ENCODE data around the gene SLMAP.

SLMAP gene

DNA sequence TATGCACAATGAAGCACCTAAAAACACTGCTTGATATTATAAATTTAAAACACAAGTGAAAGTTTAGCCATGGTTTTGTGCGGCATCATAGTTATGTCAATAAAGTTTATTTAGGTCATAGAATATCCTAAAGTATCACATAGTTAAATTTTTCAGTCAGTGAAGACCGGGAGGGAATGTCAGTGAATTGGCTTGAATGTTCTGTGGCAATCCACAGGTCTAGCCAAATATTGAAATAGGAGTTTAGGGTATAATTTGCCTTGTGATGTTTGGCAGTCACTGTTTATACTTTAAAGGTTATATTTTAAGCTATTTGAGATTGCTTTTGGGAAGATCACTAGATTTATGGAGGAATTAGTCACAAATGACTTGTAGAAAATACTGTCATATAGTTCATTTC, 172.4 kb downstream of the SLMAP start:
- WGBS (ENCODE audit: insufficient coverage, insufficient read length), result no CpG with 5 or more reads among the region's 2 CpGs
- Histone ChIP-seq H3K36me3 (ENCODE audit: control insufficient read depth, insufficient read depth, low read length) (no peaks in the 10 kb centered on the region; the same call in 1 of the 2 replicates), H3K27ac (ENCODE audit: low read length) (no peak overlapping the region), H3K27me3 (ENCODE audit: control insufficient read depth, insufficient read depth, low read length) (no peaks in the 10 kb centered on the region), H3K4me3 (ENCODE audit: low read length) (no peak overlapping the region), H3K4me1 (ENCODE audit: control insufficient read depth, insufficient read depth, low read length) (no peaks in the 10 kb centered on the region), H3K9me3 (ENCODE audit: control insufficient read depth, insufficient read depth, low read length) (no peaks in the 10 kb centered on the region)
- no peak for DNase-seq (ENCODE audit: low read depth, low spot score)

- no peaks in the 10 kb centered on the region for H3K9me3 ChIP-seq (ENCODE audit: control insufficient read depth, insufficient read depth, low read length)
- no peaks in the 10 kb centered on the region for H3K36me3 ChIP-seq (ENCODE audit: control insufficient read depth, insufficient read depth, low read length)
- H3K4me3 ChIP-seq (ENCODE audit: low read length), result no peak overlapping the region
- DNase-seq (ENCODE audit: low read depth, low spot score), result no peak
- H3K27me3 ChIP-seq (ENCODE audit: control insufficient read depth, insufficient read depth, low read length), result no peaks in the 10 kb centered on the region
- WGBS (ENCODE audit: insufficient coverage, insufficient read length), result no CpG with 5 or more reads among the region's 2 CpGs
- H3K27ac ChIP-seq (ENCODE audit: low read length), result no peak overlapping the region
- H3K4me1 ChIP-seq (ENCODE audit: control insufficient read depth, insufficient read depth, low read length), result no peaks in the 10 kb centered on the region
Observed at GRCh38 chr3:57929988-57930387, 173.9 kb downstream of the SLMAP start.

- no peak overlapping the region for H3K27ac ChIP-seq (ENCODE audit: low read length)
- no peak for DNase-seq (ENCODE audit: low read depth, low spot score)
- H3K36me3 ChIP-seq (ENCODE audit: control insufficient read depth, insufficient read depth, low read length), result no peaks in the 10 kb centered on the region
- H3K27me3 ChIP-seq (ENCODE audit: control insufficient read depth, insufficient read depth, low read length), result no peaks in the 10 kb centered on the region
- no peaks in the 10 kb centered on the region for H3K4me1 ChIP-seq (ENCODE audit: control insufficient read depth, insufficient read depth, low read length)
- no peaks in the 10 kb centered on the region for H3K9me3 ChIP-seq (ENCODE audit: control insufficient read depth, insufficient read depth, low read length)
- WGBS (ENCODE audit: insufficient coverage, insufficient read length), result no CpG with 5 or more reads among the region's 2 CpGs
- no peak overlapping the region for H3K4me3 ChIP-seq (ENCODE audit: low read length)
Observed at GRCh38 chr3:57933602-57934001, 177.5 kb downstream of the SLMAP start.

GRCh38 chr3:57934373-57934772, 178.3 kb downstream of the SLMAP start:
- Histone ChIP-seq H3K9me3 (ENCODE audit: control insufficient read depth, insufficient read depth, low read length) (no peaks in the 10 kb centered on the region), H3K27me3 (ENCODE audit: control insufficient read depth, insufficient read depth, low read length) (no peaks in the 10 kb centered on the region), H3K27ac (ENCODE audit: low read length) (no peak overlapping the region), H3K4me3 (ENCODE audit: low read length) (no peak overlapping the region), H3K36me3 (ENCODE audit: control insufficient read depth, insufficient read depth, low read length) (no peaks in the 10 kb centered on the region), H3K4me1 (ENCODE audit: control insufficient read depth, insufficient read depth, low read length) (no peaks in the 10 kb centered on the region)
- WGBS (ENCODE audit: insufficient coverage, insufficient read length), result no CpG with 5 or more reads among the region's 7 CpGs
- DNase-seq (ENCODE audit: low read depth, low spot score), result no peak

DNA sequence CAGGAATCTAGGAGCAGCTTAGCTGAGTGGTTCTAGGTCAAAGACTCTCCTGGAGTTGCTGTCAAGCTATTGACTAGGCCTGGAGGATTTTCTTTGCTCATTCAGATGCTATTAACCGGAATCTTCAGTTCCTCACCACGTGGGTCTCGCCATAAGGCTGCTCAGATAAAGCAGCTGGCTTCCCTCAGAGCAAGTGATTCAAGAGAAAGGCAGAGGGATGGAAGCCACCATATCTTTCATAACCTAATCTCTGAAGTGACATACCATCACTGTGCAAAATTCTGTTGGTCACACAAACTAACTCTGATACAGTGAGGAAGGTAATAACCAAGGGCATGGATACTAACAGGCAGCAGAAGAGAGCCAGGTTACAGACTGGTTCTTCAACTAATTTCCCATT, 179.4 kb downstream of the SLMAP start:
- Histone ChIP-seq H3K4me1 (ENCODE audit: control insufficient read depth, insufficient read depth, low read length) (no peaks in the 10 kb centered on the region), H3K4me3 (ENCODE audit: low read length) (no peak overlapping the region), H3K36me3 (ENCODE audit: control insufficient read depth, insufficient read depth, low read length) (no peaks in the 10 kb centered on the region), H3K27me3 (ENCODE audit: control insufficient read depth, insufficient read depth, low read length) (no peaks in the 10 kb centered on the region), H3K27ac (ENCODE audit: low read length) (no peak overlapping the region), H3K9me3 (ENCODE audit: control insufficient read depth, insufficient read depth, low read length) (no peaks in the 10 kb centered on the region)
- no peak for DNase-seq (ENCODE audit: low read depth, low spot score)
- no CpG with 5 or more reads among the region's 3 CpGs for WGBS (ENCODE audit: insufficient coverage, insufficient read length)

DNA sequence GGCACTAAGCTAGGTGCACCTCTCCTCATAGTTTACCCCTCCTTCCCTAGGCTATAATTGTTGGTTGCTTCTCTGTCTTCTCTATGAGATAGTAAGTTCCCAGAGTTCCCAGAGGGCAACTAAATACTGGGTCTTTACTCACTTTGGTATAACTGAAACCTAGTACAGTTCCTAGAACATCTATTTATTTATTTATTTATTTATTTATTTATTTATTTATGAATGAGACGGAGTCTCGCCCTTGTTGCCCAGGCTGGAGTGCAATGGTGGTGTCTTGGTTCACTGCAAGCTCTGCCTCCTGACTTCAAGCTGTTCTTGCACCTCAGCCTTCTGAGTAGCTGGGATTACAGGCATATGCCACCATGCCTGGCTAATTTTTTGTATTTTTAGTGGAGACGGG, 181.0 kb downstream of the SLMAP start:
- Histone ChIP-seq H3K36me3 (ENCODE audit: control insufficient read depth, insufficient read depth, low read length) (no peaks in the 10 kb centered on the region), H3K9me3 (ENCODE audit: control insufficient read depth, insufficient read depth, low read length) (peaks cover 3% of the 10 kb centered on the region; the same call in 1 of the 2 replicates), H3K4me3 (ENCODE audit: low read length) (no peak overlapping the region), H3K4me1 (ENCODE audit: control insufficient read depth, insufficient read depth, low read length) (no peaks in the 10 kb centered on the region), H3K27ac (ENCODE audit: low read length) (no peak overlapping the region), H3K27me3 (ENCODE audit: control insufficient read depth, insufficient read depth, low read length) (no peaks in the 10 kb centered on the region)
- WGBS (ENCODE audit: insufficient coverage, insufficient read length), result no CpG with 5 or more reads among the region's 3 CpGs
- DNase-seq (ENCODE audit: low read depth, low spot score), result no peak

DNA sequence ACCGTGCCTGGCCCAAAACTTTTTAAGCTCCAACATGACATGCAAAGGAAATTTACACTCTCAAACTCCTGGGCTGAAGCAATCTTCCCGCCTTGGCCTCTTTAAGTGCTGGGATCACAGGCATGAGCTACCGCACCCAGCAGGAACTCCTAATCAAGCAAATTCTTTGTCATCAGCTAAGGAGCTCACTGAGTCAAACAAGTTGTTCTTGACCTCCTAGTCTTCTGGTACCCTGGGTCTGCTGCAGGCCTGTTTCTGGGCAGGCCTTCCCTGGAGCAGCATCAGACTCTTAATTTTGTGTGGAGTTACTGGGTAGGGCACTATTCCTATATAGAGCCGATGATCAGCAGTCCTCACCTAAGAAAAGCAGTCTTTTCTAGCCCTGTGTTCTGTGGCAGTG, 183.7 kb downstream of the SLMAP start:
- H3K9me3 ChIP-seq (ENCODE audit: control insufficient read depth, insufficient read depth, low read length), result peaks cover 3% of the 10 kb centered on the region; the same call in 1 of the 2 replicates
- H3K36me3 ChIP-seq (ENCODE audit: control insufficient read depth, insufficient read depth, low read length), result no peaks in the 10 kb centered on the region
- no peaks in the 10 kb centered on the region for H3K27me3 ChIP-seq (ENCODE audit: control insufficient read depth, insufficient read depth, low read length)
- no peak overlapping the region for H3K4me3 ChIP-seq (ENCODE audit: low read length)
- no peaks in the 10 kb centered on the region for H3K4me1 ChIP-seq (ENCODE audit: control insufficient read depth, insufficient read depth, low read length)
- WGBS (ENCODE audit: insufficient coverage, insufficient read length), result no CpG with 5 or more reads among the region's 4 CpGs
- no peak overlapping the region for H3K27ac ChIP-seq (ENCODE audit: low read length)
- no peak for DNase-seq (ENCODE audit: low read depth, low spot score)

DNA sequence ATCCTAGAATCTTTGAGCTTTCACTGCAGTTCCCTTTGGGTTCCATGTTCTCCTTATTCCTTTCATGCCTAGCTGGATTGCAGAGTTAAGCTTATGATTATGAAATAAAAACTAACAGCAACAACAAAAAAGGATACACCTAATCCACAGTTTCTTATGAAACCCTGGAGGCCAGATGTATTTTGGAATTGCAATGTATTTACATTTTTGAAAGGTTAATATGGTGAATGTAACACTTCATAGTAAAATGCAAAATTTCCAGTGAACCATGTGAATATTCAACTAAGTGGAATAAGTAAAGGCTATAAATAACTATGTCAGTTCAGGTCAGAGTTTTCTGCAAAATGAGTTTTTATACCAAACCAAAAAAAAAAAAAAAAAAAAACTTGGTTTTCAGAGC, 186.3 kb downstream of the SLMAP start:
- DNase-seq (ENCODE audit: low read depth, low spot score), result no peak
- Histone ChIP-seq H3K27me3 (ENCODE audit: control insufficient read depth, insufficient read depth, low read length) (no peaks in the 10 kb centered on the region), H3K27ac (ENCODE audit: low read length) (no peak overlapping the region), H3K4me3 (ENCODE audit: low read length) (no peak overlapping the region), H3K36me3 (ENCODE audit: control insufficient read depth, insufficient read depth, low read length) (no peaks in the 10 kb centered on the region), H3K9me3 (ENCODE audit: control insufficient read depth, insufficient read depth, low read length) (peaks cover 3% of the 10 kb centered on the region; the same call in 1 of the 2 replicates), H3K4me1 (ENCODE audit: control insufficient read depth, insufficient read depth, low read length) (no peaks in the 10 kb centered on the region)

GRCh38 chr3:57942872-57943283, 186.8 kb downstream of the SLMAP start:
- H3K4me3 ChIP-seq (ENCODE audit: low read length), result no peak overlapping the region
- no peak for DNase-seq (ENCODE audit: low read depth, low spot score)
- H3K27ac ChIP-seq (ENCODE audit: low read length), result no peak overlapping the region
- no CpG with 5 or more reads among the region's 4 CpGs for WGBS (ENCODE audit: insufficient coverage, insufficient read length)
- H3K9me3 ChIP-seq (ENCODE audit: control insufficient read depth, insufficient read depth, low read length), result peaks cover 3% of the 10 kb centered on the region; the same call in 1 of the 2 replicates
- no peaks in the 10 kb centered on the region for H3K27me3 ChIP-seq (ENCODE audit: control insufficient read depth, insufficient read depth, low read length)
- no peaks in the 10 kb centered on the region for H3K36me3 ChIP-seq (ENCODE audit: control insufficient read depth, insufficient read depth, low read length)
- no peaks in the 10 kb centered on the region for H3K4me1 ChIP-seq (ENCODE audit: control insufficient read depth, insufficient read depth, low read length)

DNA sequence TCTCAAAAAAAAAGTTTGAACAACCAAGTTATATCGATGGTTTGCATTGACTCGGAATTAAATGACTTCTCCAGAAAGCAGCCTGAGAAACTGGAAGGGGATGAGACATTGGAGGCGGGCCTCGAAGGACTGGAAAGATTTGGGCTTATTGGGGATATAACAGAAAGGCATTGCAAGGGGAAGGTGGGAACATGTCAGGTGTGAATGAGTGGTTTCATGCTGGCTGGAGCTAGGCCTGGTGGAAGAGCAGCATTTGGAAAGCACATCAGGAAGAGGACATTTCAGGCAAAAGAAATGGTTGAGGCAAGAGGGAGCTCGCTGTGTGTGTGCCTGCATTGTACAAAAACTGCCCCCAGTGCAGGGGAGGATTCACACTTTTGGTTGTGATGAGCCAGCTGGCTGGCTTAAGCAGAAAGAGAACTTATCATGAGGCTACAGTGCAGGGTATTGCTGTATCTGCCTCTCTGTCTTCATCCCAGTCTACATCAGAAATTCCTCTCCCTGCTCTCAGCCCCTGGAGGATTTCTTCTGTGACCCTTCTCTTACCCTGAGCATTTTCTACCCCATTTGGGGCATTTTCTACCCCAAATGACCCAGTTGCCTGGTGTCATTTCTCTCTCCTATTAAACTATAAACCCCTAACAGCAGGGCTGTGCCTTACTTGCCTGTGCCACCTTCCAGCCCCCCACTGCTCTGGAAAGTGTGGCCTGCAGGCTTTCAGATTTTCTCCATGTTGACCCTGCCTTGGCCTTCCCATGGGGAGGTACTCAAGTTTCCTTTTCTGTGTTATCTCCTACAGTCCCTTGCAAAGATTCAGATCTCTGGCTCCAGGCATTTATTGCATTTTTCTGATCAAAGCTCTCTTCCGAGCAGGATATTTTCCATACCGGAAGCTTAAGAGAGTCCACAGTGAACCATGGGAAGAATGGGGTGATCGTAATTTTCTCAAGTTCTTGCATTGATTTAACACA, 187.7 kb downstream of the SLMAP start:
- Histone ChIP-seq H3K27me3 (ENCODE audit: control insufficient read depth, insufficient read depth, low read length) (no peaks in the 10 kb centered on the region), H3K4me3 (ENCODE audit: low read length) (no peak overlapping the region), H3K36me3 (ENCODE audit: control insufficient read depth, insufficient read depth, low read length) (no peaks in the 10 kb centered on the region), H3K9me3 (ENCODE audit: control insufficient read depth, insufficient read depth, low read length) (peaks cover 3% of the 10 kb centered on the region; the same call in 1 of the 2 replicates), H3K4me1 (ENCODE audit: control insufficient read depth, insufficient read depth, low read length) (peaks cover 2% of the 10 kb centered on the region; the same call in 1 of the 2 replicates), H3K27ac (ENCODE audit: low read length) (no peak overlapping the region)
- DNase-seq (ENCODE audit: low read depth, low spot score), result no peak
- WGBS (ENCODE audit: insufficient coverage, insufficient read length), result no CpG with 5 or more reads among the region's 8 CpGs

- H3K4me3 ChIP-seq (ENCODE audit: low read length), result no peak overlapping the region
- H3K9me3 ChIP-seq (ENCODE audit: control insufficient read depth, insufficient read depth, low read length), result no peaks in the 10 kb centered on the region
- H3K27ac ChIP-seq (ENCODE audit: low read length), result no peak overlapping the region
- H3K36me3 ChIP-seq (ENCODE audit: control insufficient read depth, insufficient read depth, low read length), result no peaks in the 10 kb centered on the region
- H3K4me1 ChIP-seq (ENCODE audit: control insufficient read depth, insufficient read depth, low read length), result peaks cover 5% of the 10 kb centered on the region; the same call in 1 of the 2 replicates
- WGBS (ENCODE audit: insufficient coverage, insufficient read length), result no CpG with 5 or more reads among the region's 5 CpGs
- H3K27me3 ChIP-seq (ENCODE audit: control insufficient read depth, insufficient read depth, low read length), result no peaks in the 10 kb centered on the region
- no peak for DNase-seq (ENCODE audit: low read depth, low spot score)
Observed at GRCh38 chr3:57946970-57947381, 190.9 kb downstream of the SLMAP start.

Measured in iPS DF 6.9 (cell line).